ENCODE measurements around the gene ADARB1. TPM values are rescaled to one million over a fixed set of nuclear protein-coding genes. Genes with fewer than 3 reads are reported as not detected.

Gene ADARB1
- polyA plus RNA-seq, 1 experiment = 25.3 TPM

- ChIA-PET CTCF (interaction anchor here (2.0 kb wide), 1 partner anchor 130 kb away, joined by 9 read pairs; no protein-coding TSS in a partner anchor), POLR2A (no interaction called here)
- Histone ChIP-seq H3K27ac (ENCODE audit: low read depth, low read length) (no peak overlapping the region), H3K9me3 (ENCODE audit: control insufficient read depth, insufficient read depth, low read length) (no peaks in the 10 kb centered on the region; the same call in 1 of the 2 replicates), H3K4me3 (ENCODE audit: low read depth, low read length) (no peak overlapping the region), H3K27me3 (ENCODE audit: control insufficient read depth, insufficient read depth, low read length) (no peaks in the 10 kb centered on the region)
- no peak for DNase-seq (ENCODE audit: low read depth, low spot score)
- TF ChIP-seq CTCF (IDR thresholded peaks at IDR 0.05; ENCODE audit: low read depth, low read length) = no peak
Observed at GRCh38 chr21:45270306-45270821, 196.0 kb downstream of the ADARB1 start.

Other genes starting within 250 kb of the ADARB1 start
- gene PTTG1IP, start 200.9 kb upstream of the ADARB1 start, polyA plus RNA-seq (2011; rRNA removed) = 240 and 249 TPM in 2 replicates
- 0.04 TPM in 1 of 2 replicates, not detected in the other for gene ITGB2, start 153.7 kb upstream of the ADARB1 start, polyA plus RNA-seq (2011; rRNA removed)
- gene SLX9, start 134.6 kb upstream of the ADARB1 start, polyA plus RNA-seq (2011; rRNA removed) = 11.4 and 11.9 TPM in 2 replicates
- 34.2 and 35.5 TPM in 2 replicates for gene POFUT2, start 213.3 kb downstream of the ADARB1 start, polyA plus RNA-seq (2011; rRNA removed)

Data from AG04450 (cell line).